T-helper 1 cell (primary cell): ENCODE results near the gene C11orf71.

ENCODE experiments used
- DNase-seq, 5 donors: peaks; one replicate each; pipeline ENCODE4 v3.0.0-alpha.2; 2012 to 2020

Gene C11orf71

GRCh38 chr11:114358716-114359115 is 41.6 kb downstream of the C11orf71 start:
- DNase-seq = no peak

GRCh38 chr11:114354076-114354475 is 46.2 kb downstream of the C11orf71 start:
- DNase-seq = no peak

- DNase-seq = no peak
These were observed 46.9 kb downstream of the C11orf71 start for GRCh38 chr11:114353443-114353842.

GRCh38 chr11:114350022-114350421 is 50.3 kb downstream of the C11orf71 start:
- no peak for DNase-seq
